H9 (cell line): ENCODE measurements around the gene AMBRA1. TPM values are rescaled to one million over a fixed set of nuclear protein-coding genes. Genes with fewer than 3 reads are reported as not detected.

Experiments
- DNase-seq: peaks from one replicate; pipeline ENCODE4 v3.0.0-alpha.2; 2017
- H2AFZ ChIP-seq: one replicate; pipeline ENCODE4 v1.6.1; 2013; ENCODE audit warnings: mild to moderate bottlenecking, low read length, control low read depth, moderate library complexity
- H2AK5ac ChIP-seq: 2 replicates; pipeline ENCODE4 v1.6.1; 2013; ENCODE audit warnings: low read length, control low read depth, mixed read lengths; ENCODE audit not compliant: insufficient read length
- H2BK120ac ChIP-seq: one replicate; pipeline ENCODE4 v1.6.1; 2013; ENCODE audit warnings: low read depth, mild to moderate bottlenecking, low read length, control low read depth, inconsistent platforms; ENCODE audit not compliant: poor library complexity, severe bottlenecking
- H2BK12ac ChIP-seq: 2 replicates; pipeline ENCODE4 v1.6.1; 2013; ENCODE audit warnings: low read length, control low read depth, mixed read lengths, low read depth; ENCODE audit not compliant: insufficient read length
- H2BK15ac ChIP-seq: 2 replicates; pipeline ENCODE4 v1.6.1; 2013; ENCODE audit warnings: low read depth, low read length, control low read depth
- H2BK20ac ChIP-seq: one replicate; pipeline ENCODE4 v1.6.1; 2013; ENCODE audit warnings: low read depth, mild to moderate bottlenecking, low read length, control low read depth, inconsistent platforms; ENCODE audit not compliant: poor library complexity, severe bottlenecking
- H2BK5ac ChIP-seq: 2 replicates; pipeline ENCODE4 v1.6.1; 2013; ENCODE audit warnings: low read length, control low read depth, mixed read lengths; ENCODE audit not compliant: insufficient read length
- H3K14ac ChIP-seq: 2 replicates; pipeline ENCODE4 v1.6.1; 2013; ENCODE audit warnings: low read length, control low read depth; ENCODE audit not compliant: insufficient read depth
- H3K18ac ChIP-seq: 2 replicates; pipeline ENCODE4 v1.6.1; 2013; ENCODE audit warnings: low read depth, mild to moderate bottlenecking, mixed read lengths, low read length, control low read depth; ENCODE audit not compliant: insufficient read length
- H3K23ac ChIP-seq: 2 replicates; pipeline ENCODE4 v1.6.1; 2013; ENCODE audit warnings: low read length, control low read depth, mixed read lengths, low read depth; ENCODE audit not compliant: insufficient read length
- H3K23me2 ChIP-seq: 2 replicates; pipeline ENCODE4 v1.6.1; 2013; ENCODE audit warnings: low read depth, mild to moderate bottlenecking, mixed read lengths, low read length, control low read depth; ENCODE audit not compliant: insufficient read length, poor library complexity, severe bottlenecking
- H3K27ac ChIP-seq: 2 replicates; pipeline ENCODE4 v1.5.1; 2013; ENCODE audit warnings: low read length, control low read depth, mixed read lengths, low read depth; ENCODE audit not compliant: insufficient read length
- H3K27me3 ChIP-seq: 2 replicates; pipeline ENCODE4 v1.6.1; 2013; ENCODE audit warnings: low read length, control low read depth, inconsistent platforms; ENCODE audit not compliant: insufficient read depth
- H3K4ac ChIP-seq: 2 replicates; pipeline ENCODE4 v1.6.1; 2013; ENCODE audit warnings: low read depth, mild to moderate bottlenecking, control low read depth, inconsistent platforms, low read length, moderate library complexity
- H3K4me1 ChIP-seq: 2 replicates; pipeline ENCODE4 v1.6.1; 2013; ENCODE audit warnings: low read length, control low read depth, inconsistent platforms; ENCODE audit not compliant: insufficient read depth
- H3K4me2 ChIP-seq: 2 replicates; pipeline ENCODE4 v1.6.1; 2013; ENCODE audit warnings: low read length, control low read depth, mixed read lengths; ENCODE audit not compliant: insufficient read length, insufficient read depth
- H3K56ac ChIP-seq: 2 replicates; pipeline ENCODE4 v1.6.1; 2013; ENCODE audit warnings: low read depth, mild to moderate bottlenecking, mixed read lengths, low read length, control low read depth; ENCODE audit not compliant: insufficient read length
- H3K79me1 ChIP-seq: 2 replicates; pipeline ENCODE4 v1.6.1; 2013; ENCODE audit warnings: low read depth, mild to moderate bottlenecking, moderate library complexity, low read length, control low read depth, inconsistent platforms; ENCODE audit not compliant: insufficient read depth, poor library complexity, severe bottlenecking
- H3K79me2 ChIP-seq: 2 replicates; pipeline ENCODE4 v1.6.1; 2013; ENCODE audit warnings: low read length, control low read depth, inconsistent platforms; ENCODE audit not compliant: insufficient read depth
- H3K9ac ChIP-seq: 2 replicates; pipeline ENCODE4 v1.6.1; 2013; ENCODE audit warnings: low read length, control low read depth, mixed read lengths; ENCODE audit not compliant: insufficient read length; ENCODE audit errors: extremely low read depth
- H3K9me3 ChIP-seq: one replicate; pipeline ENCODE4 v1.6.1; 2013; ENCODE audit warnings: low read depth, low read length, inconsistent platforms; ENCODE audit not compliant: control insufficient read depth
- H3T11ph ChIP-seq: one replicate; pipeline ENCODE4 v1.6.1; 2013; ENCODE audit warnings: mild to moderate bottlenecking, low read length, control low read depth, inconsistent platforms
- H4K20me1 ChIP-seq: one replicate; pipeline ENCODE4 v1.6.1; 2013; ENCODE audit not compliant: control insufficient read depth, insufficient read length, insufficient read depth
- H4K5ac ChIP-seq: 2 replicates; pipeline ENCODE4 v1.6.1; 2013; ENCODE audit warnings: low read depth, mild to moderate bottlenecking, mixed read lengths, low read length, control low read depth; ENCODE audit not compliant: insufficient read length
- H4K8ac ChIP-seq: replicated peaks from 2 replicates; pipeline ENCODE4 v1.6.1; 2013; ENCODE audit warnings: low read length, control low read depth, mixed read lengths, low read depth; ENCODE audit not compliant: insufficient read length
- H4K91ac ChIP-seq: 2 replicates; pipeline ENCODE4 v1.6.1; 2013; ENCODE audit warnings: low read depth, mild to moderate bottlenecking, moderate library complexity, mixed read lengths, low read length, control low read depth; ENCODE audit not compliant: insufficient read length
- H3K27ac Mint-ChIP-seq, 3 experiments: 2 replicates in 2 of 3; 3 replicates in 1 of 3; pipeline ENCODE4 v1.8.0; 2020 to 2021; ENCODE audit warnings: mixed read lengths in 3 of 3, mild to moderate bottlenecking in 1 of 3, moderate library complexity in 1 of 3
- H3K27me3 Mint-ChIP-seq: 2 replicates; pipeline ENCODE4 v1.8.0; 2021; ENCODE audit warnings: low read depth, mild to moderate bottlenecking, moderate library complexity, mixed read lengths
- H3K36me3 Mint-ChIP-seq, 3 experiments: 2 replicates in 2 of 3; 3 replicates in 1 of 3; pipeline ENCODE4 v1.8.0; 2020 to 2021; ENCODE audit warnings: low read depth in 3 of 3, mixed read lengths in 3 of 3; ENCODE audit not compliant: insufficient read depth in 1 of 3
- H3K4me1 Mint-ChIP-seq, 2 experiments: 2 replicates each; pipeline ENCODE4 v1.8.0; 2020; ENCODE audit warnings: mixed read lengths in 2 of 2
- H3K4me3 Mint-ChIP-seq, 2 experiments: 2 replicates in 1 of 2; 3 replicates in 1 of 2; pipeline ENCODE4 v1.8.0; 2020 to 2021; ENCODE audit warnings: mild to moderate bottlenecking in 2 of 2, mixed read lengths in 2 of 2, moderate library complexity in 1 of 2
- H3K9me3 Mint-ChIP-seq, 2 experiments: 2 replicates in 1 of 2; 3 replicates in 1 of 2; pipeline ENCODE4 v1.8.0; 2020; ENCODE audit warnings: mild to moderate bottlenecking in 2 of 2, mixed read lengths in 2 of 2, moderate library complexity in 1 of 2
- CTCF ChIP-seq: fragments of 200-600 bp; sonication (generic); conservative IDR thresholded peaks from 3 replicates; pipeline ENCODE4 v1.8.0; 2021; ENCODE audit warnings: antibody characterized with exemption, mild to moderate bottlenecking
- WGBS: extraction: QIAGEN DNeasy Blood & Tissue Kit; methylation state at CpG from one replicate; pipeline ENCODE4 v1.1.7; 2013; ENCODE audit warnings: missing lambda C conversion rate, low lambda C conversion rate, mixed read lengths; ENCODE audit not compliant: insufficient read length; ENCODE audit errors: extremely low coverage; 5-methylcytosine and 5-hydroxymethylcytosine counted together
- total RNA-seq: library from RNA; stranded (reverse); gene quantifications from 2 replicates; pipeline ENCODE4 v1.2.1, GENCODE V29; 2021

The AMBRA1 gene
- total RNA-seq, 1 experiment from 2014 or later: 37.5 TPM

- Histone ChIP-seq H4K20me1 (no peaks in the 10 kb centered on the region), H3K14ac (no peak overlapping the region), H3K9me3 (no peaks in the 10 kb centered on the region), H3K79me1 (no peaks in the 10 kb centered on the region), H4K91ac (no peak overlapping the region), H4K5ac (no peak overlapping the region), H3K23me2 (peaks cover 4% of the 10 kb centered on the region), H3K9ac (no peak overlapping the region), H2BK120ac (no peak overlapping the region), H3K27ac (no peak overlapping the region), H3K4ac (no peak overlapping the region), H3K56ac (no peak overlapping the region), H3K23ac (no peak overlapping the region), H2BK15ac (no peak overlapping the region), H3T11ph (no peak overlapping the region), H2BK12ac (no peak overlapping the region), H3K79me2 (no peaks in the 10 kb centered on the region), H3K4me1 (no peaks in the 10 kb centered on the region), H2AFZ (no peak overlapping the region), H2BK5ac (no peak overlapping the region), H3K18ac (no peak overlapping the region), H2AK5ac (no peak overlapping the region), H2BK20ac (no peak overlapping the region), H3K27me3 (no peaks in the 10 kb centered on the region), H4K8ac (no peak overlapping the region), H3K4me2 (no peak overlapping the region)
- no CpG with 5 or more reads among the region's 2 CpGs for WGBS
- Mint-ChIP-seq H3K27ac (no peak overlapping the region), H3K9me3 (no peaks in the 10 kb centered on the region), H3K36me3 (no peaks in the 10 kb centered on the region), H3K4me3 (no peak overlapping the region), H3K4me1 (peaks cover 11 to 12% of the 10 kb centered on the region in 2 experiments), H3K27me3 (no peaks in the 10 kb centered on the region)
- no peak for TF ChIP-seq CTCF
- DNase-seq: no peak
Observed at GRCh38 chr11:46612326-46612725, 18.5 kb upstream of the AMBRA1 start.
